Endothelial cell of umbilical vein (primary cell): Measurements from ENCODE around the gene RHAG. TPM values are rescaled to one million over a fixed set of nuclear protein-coding genes. Genes with fewer than 3 reads are reported as not detected.
A peak's percentile ranks its signal among the peaks of the same experiment; 100 is the strongest.
"Not testable (repeated sequence)": the region's sequence is repeated elsewhere in the genome, so short reads cannot be mapped to it uniquely, and the experiment has no call there.

Experiments used
- BruUV-seq: library from RNA; stranded (reverse); fragments of 400-500 nt; replicated peaks from 2 replicates; lab custom pipeline; 2021; lab: Mats Ljungman, UMichigan
- CTCF ChIA-PET: fragments of 300-600, 350-600 bp; sonication (Branson Sonifier 250); formaldehyde crosslinking; loops from one replicate; lab custom pipeline; 2021; ENCODE audit warnings: antibody characterized with exemption, inconsistent platforms; lab: Charles Lee
- POLR2A ChIA-PET: fragments of 300-600, 350-600 bp; sonication (Branson Sonifier 250); formaldehyde crosslinking; loops from one replicate; lab custom pipeline; 2021; ENCODE audit warnings: antibody characterized with exemption, inconsistent platforms; lab: Charles Lee
- DNase-seq: peaks from one replicate; pipeline ENCODE4 v3.0.0-alpha.2; 2011; ENCODE audit warnings: low read depth, low spot score
- FAIRE-seq: peaks from 2 replicates; lab custom pipeline; 2011; peaks lifted over from hg19 to GRCh38; lab: Jason Lieb, UNC
- H2AFZ ChIP-seq: 2 replicates; pipeline ENCODE4 v1.6.0; 2012; ENCODE audit warnings: low read depth, low read length, control low read depth, inconsistent platforms
- H3K27ac ChIP-seq: 2 replicates; pipeline ENCODE4 v1.5.1; 2011; ENCODE audit warnings: low read depth, mild to moderate bottlenecking, control low read depth, low read length, moderate library complexity; ENCODE audit not compliant: insufficient read depth
- H3K27me3 ChIP-seq, 2 experiments: 2 replicates each; pipeline versions ENCODE4 v1.6.0 to v1.6.1; 2011; ENCODE audit warnings: low read length in 2 of 2, mixed read lengths in 1 of 2; ENCODE audit not compliant: control insufficient read depth in 2 of 2, insufficient read depth in 2 of 2
- H3K36me3 ChIP-seq, 2 experiments: 2 replicates in 1 of 2; 3 replicates in 1 of 2; pipeline ENCODE4 v1.5.1; 2011; ENCODE audit warnings: low read length in 2 of 2, mild to moderate bottlenecking in 1 of 2, moderate library complexity in 1 of 2; ENCODE audit not compliant: control insufficient read depth in 2 of 2, insufficient read depth in 2 of 2; ENCODE audit errors: extremely low read depth in 1 of 2
- H3K4me1 ChIP-seq: 3 replicates; pipeline ENCODE4 v1.5.1; 2011; ENCODE audit warnings: mild to moderate bottlenecking, low read length; ENCODE audit not compliant: control insufficient read depth, insufficient read depth; ENCODE audit errors: extremely low read depth
- H3K4me2 ChIP-seq: 2 replicates; pipeline ENCODE4 v1.6.1; 2011; ENCODE audit warnings: low read length, control low read depth, mixed read lengths; ENCODE audit not compliant: insufficient read depth
- H3K4me3 ChIP-seq, 3 experiments: fragments of 200-600 bp in 1 of 3; sonication (generic), shearing (Covaris generic) in 1 of 3; replicated peaks in 1 of 3; 2 replicates each; pipeline ENCODE4 v1.5.1; 2011 to 2016; ENCODE audit warnings: control low read depth in 3 of 3, low read length in 3 of 3, mild to moderate bottlenecking in 2 of 3, inconsistent platforms in 1 of 3, low read depth in 1 of 3, moderate library complexity in 1 of 3; ENCODE audit not compliant: insufficient read depth in 1 of 3
- H3K79me2 ChIP-seq: 2 replicates; pipeline ENCODE4 v1.6.0; 2012; ENCODE audit warnings: low read length, inconsistent platforms; ENCODE audit not compliant: control insufficient read depth, insufficient read depth
- H3K9ac ChIP-seq: replicated peaks from 2 replicates; pipeline ENCODE3; 2011; ENCODE audit warnings: low read length, control low read depth; ENCODE audit not compliant: insufficient read depth; ENCODE audit errors: extremely low read depth
- H3K9me1 ChIP-seq: replicated peaks from 3 replicates; pipeline ENCODE4 v1.6.0; 2011; ENCODE audit warnings: mild to moderate bottlenecking, low read length; ENCODE audit not compliant: control insufficient read depth, insufficient read depth; ENCODE audit errors: extremely low read depth
- H3K9me3 ChIP-seq: replicated peaks from 2 replicates; pipeline ENCODE4 v1.5.1; 2012; ENCODE audit warnings: low read length, inconsistent platforms; ENCODE audit not compliant: control insufficient read depth, insufficient read depth
- H4K20me1 ChIP-seq: replicated peaks from 2 replicates; pipeline ENCODE3; 2011; ENCODE audit warnings: mild to moderate bottlenecking, low read length; ENCODE audit not compliant: control insufficient read depth, insufficient read depth; ENCODE audit errors: extremely low read depth
- EZH2 ChIP-seq: IDR thresholded peaks from 2 replicates; pipeline ENCODE4 v1.6.1; 2012; ENCODE audit warnings: borderline replicate concordance, low read depth, mild to moderate bottlenecking, moderate library complexity, low read length, inconsistent platforms; ENCODE audit not compliant: severe bottlenecking
- FOS ChIP-seq: IDR thresholded peaks from 2 replicates; pipeline ENCODE4 v1.6.1; 2011; ENCODE audit warnings: mild to moderate bottlenecking, low read length, moderate library complexity, borderline replicate concordance; ENCODE audit not compliant: insufficient read depth
- MYC ChIP-seq: IDR thresholded peaks from one replicate; pipeline ENCODE4 v1.6.1; 2011; ENCODE audit warnings: mild to moderate bottlenecking, low read depth, low read length
- POLR2AphosphoS5 ChIP-seq: IDR thresholded peaks from 2 replicates; pipeline ENCODE4 v1.6.1; 2012; ENCODE audit warnings: low read depth, mild to moderate bottlenecking, control low read depth, low read length, moderate library complexity; ENCODE audit not compliant: insufficient read depth
- dilution Hi-C: fragments of 300-500 bp; cut with MboI; formaldehyde crosslinking; loops from one replicate; pipeline ENCODE4 v1.15.0; 2019; ENCODE audit warnings: low sequenced_read_pairs; ENCODE audit not compliant: extremely low pct_ligation_motif_present
- intact Hi-C: fragments of 100-400 bp; cut with micrococcal nuclease; formaldehyde crosslinking; loops from one replicate; pipeline ENCODE4 v1.10.0; 2022
- polyA plus RNA-seq, 4 experiments: library from polyadenylated mRNA; depleted of rRNA in 3 of 4; stranded (reverse) in 3 of 4; unstranded in 1 of 4; fragments of >200 nt; gene quantifications; 2 replicates each; pipeline versions ENCODE4 v1.2.1 to v1.2.3, GENCODE V29; 2011 to 2012; ENCODE audit warnings: missing spikeins in 1 of 4
- total RNA-seq: library from RNA; stranded (reverse); gene quantifications from 2 replicates; pipeline ENCODE4 v1.2.3, GENCODE V29; 2021
- TF ChIP-seq, protein P1 (sequence below), 2 donors: IDR thresholded peaks; 1 replicate in 1 of 2; 2 replicates in 1 of 2; pipeline ENCODE4 v1.5.1; 2011; ENCODE audit warnings: low read length in 2 of 2, mild to moderate bottlenecking in 2 of 2, moderate library complexity in 2 of 2, control low read depth in 1 of 2, inconsistent platforms in 1 of 2, low read depth in 1 of 2; ENCODE audit not compliant: insufficient read depth in 1 of 2; ENCODE audit errors: extremely low read depth in 1 of 2

The RHAG gene
- total and polyA plus RNA-seq, 2 donors (not counting 3 experiments of a cell fraction or from before 2014, with no cell fraction given), result not detected

DNA sequence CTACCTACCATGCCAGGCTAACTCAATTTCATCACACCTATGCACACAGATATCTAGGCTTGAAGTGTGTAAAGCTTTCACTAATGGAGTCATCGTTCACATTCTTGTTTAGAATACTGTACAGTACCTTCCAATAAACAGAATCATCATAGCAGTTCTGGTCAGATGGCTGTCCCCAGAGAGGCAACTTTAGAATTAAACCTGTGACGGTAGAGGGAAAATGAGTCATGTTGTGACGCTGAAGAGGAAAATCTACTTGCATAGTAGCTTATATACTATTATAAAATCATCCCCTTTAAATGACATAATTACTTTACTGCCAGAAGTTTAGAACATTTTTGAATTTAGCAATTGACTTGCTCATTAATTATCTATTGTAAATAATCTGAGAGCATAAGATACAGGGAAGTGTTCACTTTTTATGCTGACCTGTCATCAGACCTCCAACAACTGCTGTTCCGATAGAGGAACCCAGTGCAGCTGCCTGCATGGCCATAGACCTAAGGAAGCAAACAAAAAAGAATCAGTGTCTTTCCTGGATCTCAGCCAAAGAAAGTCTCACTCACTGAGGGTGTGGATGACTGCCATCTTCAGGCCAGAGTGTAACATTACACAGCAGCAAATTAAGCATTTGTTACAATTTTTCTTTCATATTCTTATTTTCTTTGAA, 29.8 kb downstream of the RHAG start:
- H3K4me3 ChIP-seq, result no peak overlapping the region
- intact Hi-C loops, result loop anchor here (1.0 to 5.0 kb wide), 6 partner anchors 37 to 240 kb away; partner anchors contain the start of genes C6orf141, CENPQ and MMUT

DNA sequence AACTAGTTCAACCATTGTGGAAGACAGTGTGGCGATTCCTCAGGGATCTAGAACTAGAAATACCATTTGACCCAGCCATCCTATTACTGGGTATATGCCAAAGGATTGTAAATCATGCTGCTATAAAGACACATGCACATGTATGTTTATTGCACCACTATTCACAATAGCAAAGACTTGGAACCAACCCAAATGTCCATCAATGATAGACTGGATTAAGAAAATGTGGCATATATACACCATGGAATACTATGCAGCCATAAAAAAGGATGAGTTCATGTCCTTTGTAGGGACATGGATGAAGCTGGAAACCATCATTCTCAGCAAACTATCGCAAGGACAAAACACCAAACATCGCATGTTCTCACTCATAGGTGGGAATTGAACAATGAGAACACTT, 32.6 kb downstream of the RHAG start:
- FAIRE-seq, H3K27ac ChIP-seq: not testable (repeated sequence)
- POLR2A ChIA-PET, result interaction anchor here (1.1 kb wide), 1 partner anchor 50 kb away, joined by 3 read pairs; no protein-coding TSS in a partner anchor

More for the DNA sequence above, 29.8 kb downstream of the RHAG start:
- TF ChIP-seq FOS (no peak), POLR2AphosphoS5 (no peak), MYC (no peak), EZH2 (no peak)
- TF ChIP-seq, protein P1, sequence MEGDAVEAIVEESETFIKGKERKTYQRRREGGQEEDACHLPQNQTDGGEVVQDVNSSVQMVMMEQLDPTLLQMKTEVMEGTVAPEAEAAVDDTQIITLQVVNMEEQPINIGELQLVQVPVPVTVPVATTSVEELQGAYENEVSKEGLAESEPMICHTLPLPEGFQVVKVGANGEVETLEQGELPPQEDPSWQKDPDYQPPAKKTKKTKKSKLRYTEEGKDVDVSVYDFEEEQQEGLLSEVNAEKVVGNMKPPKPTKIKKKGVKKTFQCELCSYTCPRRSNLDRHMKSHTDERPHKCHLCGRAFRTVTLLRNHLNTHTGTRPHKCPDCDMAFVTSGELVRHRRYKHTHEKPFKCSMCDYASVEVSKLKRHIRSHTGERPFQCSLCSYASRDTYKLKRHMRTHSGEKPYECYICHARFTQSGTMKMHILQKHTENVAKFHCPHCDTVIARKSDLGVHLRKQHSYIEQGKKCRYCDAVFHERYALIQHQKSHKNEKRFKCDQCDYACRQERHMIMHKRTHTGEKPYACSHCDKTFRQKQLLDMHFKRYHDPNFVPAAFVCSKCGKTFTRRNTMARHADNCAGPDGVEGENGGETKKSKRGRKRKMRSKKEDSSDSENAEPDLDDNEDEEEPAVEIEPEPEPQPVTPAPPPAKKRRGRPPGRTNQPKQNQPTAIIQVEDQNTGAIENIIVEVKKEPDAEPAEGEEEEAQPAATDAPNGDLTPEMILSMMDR (IDR thresholded peaks at IDR 0.05; ENCODE audit: extremely low read depth in 1 of 2, insufficient read depth in 1 of 2, low read depth in 1 of 2, low read length in 2 of 2), result peak; percentile 70 to 81
- ChIA-PET CTCF (interaction anchor here (0.6 to 9.3 kb wide), 23 partner anchors 11 to 1819 kb away, joined by 3 to 341 read pairs (median 7); partner anchors contain the start of gene C6orf141), POLR2A (no interaction called here)
- Histone ChIP-seq H4K20me1 (no peaks in the 10 kb centered on the region), H3K27me3 (peaks cover 5 to 16% of the 10 kb centered on the region in 2 experiments), H3K79me2 (no peaks in the 10 kb centered on the region), H3K9me3 (no peaks in the 10 kb centered on the region), H3K4me2 (peak overlapping the region; percentile 55), H3K9ac (no peak overlapping the region), H3K9me1 (no peaks in the 10 kb centered on the region), H3K27ac (no peak overlapping the region), H3K4me1 (peaks cover 3% of the 10 kb centered on the region), H3K36me3 (no peaks in the 10 kb centered on the region), H2AFZ (peak overlapping the region; percentile 42)
- dilution Hi-C loops, result no loop called here
- FAIRE-seq (peak; percentile 90), DNase-seq (peak; percentile 79)
- BruUV-seq, result no TSS peak

DNA sequence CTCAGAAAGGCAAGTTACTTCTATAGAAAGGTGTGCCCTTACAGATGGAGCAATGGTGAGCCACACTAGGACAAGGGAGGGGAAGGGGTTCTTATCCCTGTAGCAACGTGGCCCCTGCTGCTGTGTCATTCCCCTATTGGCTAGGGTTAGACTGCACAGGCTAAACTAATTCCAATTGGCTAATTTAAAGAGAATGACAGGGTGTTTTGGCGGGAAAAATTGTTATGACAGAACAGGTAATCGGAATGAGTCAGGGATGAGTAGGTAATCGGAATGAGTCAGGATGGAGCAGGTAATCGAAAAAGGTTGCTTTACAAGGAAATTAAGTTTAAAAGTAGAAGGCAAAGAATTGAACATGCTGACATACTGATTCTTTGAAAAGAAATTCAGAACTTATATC, 49.4 kb downstream of the RHAG start:
- BruUV-seq, H3K4me2 ChIP-seq, intact Hi-C loops, H3K4me1 ChIP-seq, FAIRE-seq, POLR2A ChIA-PET, dilution Hi-C loops, H4K20me1 ChIP-seq, H3K79me2 ChIP-seq, H3K9ac ChIP-seq, H3K27me3 ChIP-seq, H3K9me1 ChIP-seq, CTCF ChIA-PET, DNase-seq, H3K9me3 ChIP-seq, H3K27ac ChIP-seq, H3K4me3 ChIP-seq, H3K36me3 ChIP-seq, H2AFZ ChIP-seq: not testable (repeated sequence)

More for the DNA sequence above, 32.6 kb downstream of the RHAG start:
- H3K79me2 ChIP-seq, intact Hi-C loops, H3K36me3 ChIP-seq, H2AFZ ChIP-seq, H4K20me1 ChIP-seq, H3K9me1 ChIP-seq, H3K9ac ChIP-seq, H3K4me1 ChIP-seq, BruUV-seq, H3K4me3 ChIP-seq, DNase-seq, H3K4me2 ChIP-seq, dilution Hi-C loops, H3K9me3 ChIP-seq: not testable (repeated sequence)
- CTCF ChIA-PET, result interaction anchor here (9.3 kb wide), 1 partner anchor 72 kb away, joined by 341 read pairs; no protein-coding TSS in a partner anchor
- H3K27me3 ChIP-seq, result peaks cover 3 to 14% of the 10 kb centered on the region in 2 experiments
